Measurements from ENCODE around the gene CDK8. TPM values are rescaled to one million over a fixed set of nuclear protein-coding genes. Genes with fewer than 3 reads are reported as not detected.
"Not testable (repeated sequence)": the region's sequence is repeated elsewhere in the genome, so short reads cannot be mapped to it uniquely, and the experiment has no call there.

The CDK8 gene
- total RNA-seq, 1 donor from 2014 or later: 25.3 TPM

DNA sequence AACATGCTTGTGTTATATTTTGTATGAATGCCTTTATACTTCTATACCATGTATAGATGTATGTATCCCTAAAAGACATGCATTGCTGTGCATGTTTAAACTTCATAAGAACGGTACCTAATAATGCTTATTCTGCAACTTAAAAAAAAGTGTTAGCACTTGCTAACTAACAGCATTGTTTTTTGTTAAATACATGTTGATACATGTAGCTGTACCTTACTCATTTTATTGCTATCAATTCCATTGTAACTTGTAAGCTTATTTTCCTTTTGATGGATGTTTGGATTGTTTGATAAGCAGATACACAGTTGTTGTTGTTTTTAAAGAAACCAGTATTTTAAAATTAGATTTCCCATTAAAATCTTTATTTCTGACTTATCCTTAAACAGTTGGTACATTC, 53.8 kb downstream of the CDK8 start:
- Mint-ChIP-seq H3K27me3 (ENCODE audit: low read depth) (no peaks in the 10 kb centered on the region), H3K4me1 (peaks cover 1% of the 10 kb centered on the region), H3K36me3 (peaks cover 4% of the 10 kb centered on the region), H3K9me3 (peaks cover 8% of the 10 kb centered on the region), H3K27ac (no peak overlapping the region), H3K4me3 (no peak overlapping the region)
- TF ChIP-seq, protein P1, sequence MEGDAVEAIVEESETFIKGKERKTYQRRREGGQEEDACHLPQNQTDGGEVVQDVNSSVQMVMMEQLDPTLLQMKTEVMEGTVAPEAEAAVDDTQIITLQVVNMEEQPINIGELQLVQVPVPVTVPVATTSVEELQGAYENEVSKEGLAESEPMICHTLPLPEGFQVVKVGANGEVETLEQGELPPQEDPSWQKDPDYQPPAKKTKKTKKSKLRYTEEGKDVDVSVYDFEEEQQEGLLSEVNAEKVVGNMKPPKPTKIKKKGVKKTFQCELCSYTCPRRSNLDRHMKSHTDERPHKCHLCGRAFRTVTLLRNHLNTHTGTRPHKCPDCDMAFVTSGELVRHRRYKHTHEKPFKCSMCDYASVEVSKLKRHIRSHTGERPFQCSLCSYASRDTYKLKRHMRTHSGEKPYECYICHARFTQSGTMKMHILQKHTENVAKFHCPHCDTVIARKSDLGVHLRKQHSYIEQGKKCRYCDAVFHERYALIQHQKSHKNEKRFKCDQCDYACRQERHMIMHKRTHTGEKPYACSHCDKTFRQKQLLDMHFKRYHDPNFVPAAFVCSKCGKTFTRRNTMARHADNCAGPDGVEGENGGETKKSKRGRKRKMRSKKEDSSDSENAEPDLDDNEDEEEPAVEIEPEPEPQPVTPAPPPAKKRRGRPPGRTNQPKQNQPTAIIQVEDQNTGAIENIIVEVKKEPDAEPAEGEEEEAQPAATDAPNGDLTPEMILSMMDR (IDR thresholded peaks at IDR 0.05; ENCODE audit: unreplicated experiment): no peak
- DNase-seq (ENCODE audit: low spot score in 2 of 2, unreplicated experiment in 2 of 2): no peak

DNA sequence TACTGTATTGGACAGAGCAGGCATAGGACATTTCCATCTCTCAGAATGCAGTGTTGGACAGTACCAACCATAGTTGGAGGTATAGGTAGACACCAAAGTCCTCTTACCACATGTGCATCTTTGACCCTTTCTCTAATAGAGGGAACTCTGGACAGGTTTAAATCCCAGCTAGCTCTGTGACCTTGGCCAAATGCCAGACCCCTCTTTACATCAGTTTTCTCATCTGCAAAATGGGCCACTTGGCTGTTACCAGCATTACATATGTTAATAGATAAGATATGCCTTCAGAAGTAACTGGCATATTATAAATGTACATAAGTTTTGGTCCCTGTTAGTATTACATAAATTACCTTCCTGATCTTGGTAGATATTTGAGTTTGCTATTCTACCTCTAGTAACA, 54.3 kb downstream of the CDK8 start:
- Mint-ChIP-seq H3K36me3 (peaks cover 4% of the 10 kb centered on the region), H3K4me1 (peaks cover 1% of the 10 kb centered on the region), H3K4me3 (no peak overlapping the region), H3K9me3 (peaks cover 8% of the 10 kb centered on the region), H3K27me3 (ENCODE audit: low read depth) (no peaks in the 10 kb centered on the region), H3K27ac (no peak overlapping the region)
- DNase-seq (ENCODE audit: low spot score in 2 of 2, unreplicated experiment in 2 of 2): no peak
- TF ChIP-seq, protein P1 (IDR thresholded peaks at IDR 0.05; ENCODE audit: unreplicated experiment): no peak

DNA sequence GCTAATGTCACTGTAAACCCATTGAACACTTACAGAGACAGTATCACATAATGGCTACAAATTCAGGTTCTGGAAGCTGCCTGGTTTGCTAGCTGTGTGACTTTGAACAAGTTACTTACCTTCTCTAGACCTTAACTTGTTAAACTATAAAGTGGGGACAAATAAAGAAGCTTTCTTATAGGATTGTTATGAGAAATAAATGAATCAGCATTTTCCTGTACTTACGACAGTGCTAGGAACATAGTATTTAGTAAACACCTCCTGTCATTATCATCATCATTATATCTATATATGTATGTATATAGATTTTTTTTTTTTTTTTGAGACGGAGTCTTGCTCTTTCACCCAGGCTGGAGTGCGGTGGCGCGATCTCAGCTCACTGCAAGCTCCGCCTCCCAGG, 54.9 kb downstream of the CDK8 start:
- DNase-seq (ENCODE audit: low spot score in 2 of 2, unreplicated experiment in 2 of 2): no peak
- Mint-ChIP-seq H3K27me3 (ENCODE audit: low read depth) (no peaks in the 10 kb centered on the region), H3K36me3 (peaks cover 4% of the 10 kb centered on the region), H3K9me3 (peaks cover 8% of the 10 kb centered on the region), H3K4me1 (peaks cover 1% of the 10 kb centered on the region), H3K4me3 (no peak overlapping the region), H3K27ac (no peak overlapping the region)
- TF ChIP-seq, protein P1 (IDR thresholded peaks at IDR 0.05; ENCODE audit: unreplicated experiment): no peak

DNA sequence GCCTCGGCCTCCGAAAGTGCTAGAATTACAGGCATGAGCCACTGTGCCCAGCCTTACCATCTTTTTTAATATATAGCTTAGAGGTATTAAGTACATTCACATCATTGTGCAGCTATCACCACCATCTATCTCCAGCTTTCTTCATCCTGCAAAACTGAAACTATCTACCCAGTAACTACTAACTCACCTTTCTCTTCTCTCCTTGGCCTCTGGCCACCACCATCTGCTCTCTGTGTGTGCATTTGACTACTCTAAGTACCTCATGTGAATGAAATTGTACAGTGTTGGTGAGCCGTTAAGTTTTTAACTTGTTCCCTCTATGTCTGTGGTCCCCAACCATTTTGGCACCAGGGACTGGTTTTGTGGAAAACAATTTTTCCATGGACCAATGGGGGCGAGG, 56.1 kb downstream of the CDK8 start:
- H3K27me3 Mint-ChIP-seq (ENCODE audit: low read depth): no peaks in the 10 kb centered on the region
- no peak overlapping the region for H3K27ac Mint-ChIP-seq
- no peak overlapping the region for H3K4me3 Mint-ChIP-seq
- TF ChIP-seq, protein P1 (IDR thresholded peaks at IDR 0.05; ENCODE audit: unreplicated experiment): no peak
- H3K4me1 Mint-ChIP-seq: peaks cover 1% of the 10 kb centered on the region
- peaks cover 8% of the 10 kb centered on the region for H3K9me3 Mint-ChIP-seq
- no peak for DNase-seq (ENCODE audit: low spot score in 2 of 2, unreplicated experiment in 2 of 2)
- peaks cover 4% of the 10 kb centered on the region for H3K36me3 Mint-ChIP-seq

DNA sequence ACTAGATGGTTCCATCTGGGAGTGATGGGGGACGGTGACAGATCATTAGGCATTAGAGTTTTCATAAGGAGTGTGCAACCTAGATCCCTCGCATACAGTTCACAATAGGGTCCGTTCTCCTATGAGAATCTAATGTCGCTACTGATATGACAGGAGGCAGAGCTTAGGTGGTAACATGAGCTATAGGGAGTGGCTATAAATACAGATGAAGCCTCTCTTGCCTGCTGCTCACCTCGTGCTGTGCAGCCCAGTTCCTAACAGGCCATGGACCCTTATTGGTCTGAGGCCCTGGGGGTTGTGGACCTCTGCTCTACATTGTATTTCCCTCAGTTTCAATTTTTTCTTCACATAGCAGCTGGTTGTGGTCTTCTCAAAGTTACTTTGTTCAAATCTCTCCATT, 56.5 kb downstream of the CDK8 start:
- TF ChIP-seq, protein P1 (IDR thresholded peaks at IDR 0.05; ENCODE audit: unreplicated experiment): no peak

DNA sequence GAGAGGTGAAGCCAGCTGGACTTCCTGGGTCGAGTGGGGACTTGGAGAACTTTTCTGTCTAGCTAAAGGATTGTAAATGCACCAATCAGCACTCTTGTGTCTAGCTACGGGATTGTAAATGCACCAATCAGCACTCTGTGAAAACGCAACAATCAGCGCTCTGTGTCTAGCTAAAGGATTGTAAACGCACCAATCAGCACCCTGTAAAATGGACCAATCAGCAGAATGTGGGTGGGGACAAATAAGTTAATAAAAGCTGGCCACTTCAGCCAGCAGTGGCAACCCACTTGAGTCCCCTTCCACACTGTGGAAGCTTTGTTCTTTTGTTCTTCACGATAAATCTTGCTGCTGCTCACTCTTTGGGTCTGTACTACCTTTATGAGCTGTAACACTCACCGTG, 58.1 kb downstream of the CDK8 start:
- H3K9me3 Mint-ChIP-seq; H3K27me3 Mint-ChIP-seq (ENCODE audit: low read depth); H3K27ac Mint-ChIP-seq; H3K36me3 Mint-ChIP-seq; H3K4me3 Mint-ChIP-seq; DNase-seq (ENCODE audit: low spot score in 2 of 2, unreplicated experiment in 2 of 2); H3K4me1 Mint-ChIP-seq: not testable (repeated sequence)

More for the DNA sequence above, 56.5 kb downstream of the CDK8 start:
- Mint-ChIP-seq H3K4me1 (peaks cover 1% of the 10 kb centered on the region), H3K27ac (no peak overlapping the region), H3K27me3 (ENCODE audit: low read depth) (no peaks in the 10 kb centered on the region), H3K4me3 (no peak overlapping the region), H3K36me3 (peaks cover 4% of the 10 kb centered on the region), H3K9me3 (peaks cover 8% of the 10 kb centered on the region)
- DNase-seq (ENCODE audit: low spot score in 2 of 2, unreplicated experiment in 2 of 2): no peak

DNA sequence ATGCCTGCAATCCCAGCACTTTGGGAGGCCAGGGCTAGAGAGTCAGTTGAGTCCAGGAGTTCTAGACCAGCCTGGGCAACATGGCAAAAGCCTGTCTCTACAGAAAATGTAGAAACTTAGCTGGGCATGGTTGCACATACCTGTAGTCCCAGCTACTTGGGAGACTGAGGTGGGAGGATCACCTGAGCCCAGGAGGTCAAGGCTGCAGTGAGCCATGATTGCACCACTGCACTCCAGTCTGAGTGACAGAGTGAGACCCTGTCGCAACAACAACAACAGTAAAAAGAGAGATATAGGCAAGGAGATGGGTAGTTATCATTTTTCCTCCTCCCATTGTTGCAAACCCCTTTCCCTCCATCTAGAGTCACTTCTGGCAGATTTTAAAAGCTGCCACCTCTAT, 62.2 kb downstream of the CDK8 start:
- H3K4me3 Mint-ChIP-seq; H3K27me3 Mint-ChIP-seq (ENCODE audit: low read depth); DNase-seq (ENCODE audit: low spot score in 2 of 2, unreplicated experiment in 2 of 2); H3K36me3 Mint-ChIP-seq; H3K9me3 Mint-ChIP-seq; H3K4me1 Mint-ChIP-seq; H3K27ac Mint-ChIP-seq: not testable (repeated sequence)
